Measurements from ENCODE around the gene GPR31.

GPR31 gene

GRCh38 chr6:167129159-167129558, 28.6 kb downstream of the GPR31 start:
- TF ChIP-seq CTCF (IDR thresholded peaks at IDR 0.05) = no peak
- H3K27ac ChIP-seq = no peak overlapping the region

- TF ChIP-seq CTCF (IDR thresholded peaks at IDR 0.05) (no peak), ZFX (IDR thresholded peaks at IDR 0.05; ENCODE audit: borderline replicate concordance) (no peak)
These were observed 29.8 kb downstream of the GPR31 start for GRCh38 chr6:167127785-167128531.

GRCh38 chr6:167125855-167126349, 31.9 kb downstream of the GPR31 start:
- H3K27ac ChIP-seq = no peak overlapping the region
- no peak for TF ChIP-seq ZFX (IDR thresholded peaks at IDR 0.05; ENCODE audit: borderline replicate concordance)
- no peak for TF ChIP-seq CTCF (IDR thresholded peaks at IDR 0.05)

More at GRCh38 chr6:167127785-167128531, 29.8 kb downstream of the GPR31 start:
- H3K27ac ChIP-seq = no peak overlapping the region

- no peak overlapping the region for H3K27ac ChIP-seq
- TF ChIP-seq ZFX (IDR thresholded peaks at IDR 0.05; ENCODE audit: borderline replicate concordance) = no peak
- no peak for TF ChIP-seq CTCF (IDR thresholded peaks at IDR 0.05)
These were observed 32.4 kb downstream of the GPR31 start for GRCh38 chr6:167125410-167125809.

- no peak overlapping the region for H3K27ac ChIP-seq
- no peak for TF ChIP-seq ZFX (IDR thresholded peaks at IDR 0.05; ENCODE audit: borderline replicate concordance)
- TF ChIP-seq CTCF (IDR thresholded peaks at IDR 0.05) = no peak
These were observed 33.0 kb downstream of the GPR31 start for GRCh38 chr6:167124753-167125152.

GRCh38 chr6:167122827-167123657, 34.7 kb downstream of the GPR31 start, which contains the start of gene CCR6:
CCR6 (plus strand) TSS chr6:167123096; CDS start chr6:167136135, 13,039 bp downstream.
- TF ChIP-seq ZFX (IDR thresholded peaks at IDR 0.05; ENCODE audit: borderline replicate concordance) (no peak), CTCF (IDR thresholded peaks at IDR 0.05) (no peak)

More at GRCh38 chr6:167122827-167123657, 34.7 kb downstream of the GPR31 start, which contains the start of gene CCR6:
- H3K27ac ChIP-seq = no peak within 1 kb of the TSS

Data from 22Rv1 (cell line).